Panc1 (cell line): Measurements from ENCODE around the gene SCYGR4. TPM values are rescaled to one million over a fixed set of nuclear protein-coding genes. Genes with fewer than 3 reads are reported as not detected.

Experiments used
- ATAC-seq: fragments of 200-7000 bp; cut with Tn5 transposase; 2 replicates; pipeline ENCODE4 v1.9.1; 2020; ENCODE audit warnings: mild to moderate bottlenecking, moderate library complexity
- BruUV-seq: library from RNA; stranded (reverse); fragments of 400-500 nt; replicated peaks from 2 replicates; lab custom pipeline; 2021; lab: Mats Ljungman, UMichigan
- CTCF ChIA-PET: fragments of 300-600 bp; sonication (Branson Sonifier 250); formaldehyde crosslinking; loops from one replicate; lab custom pipeline; 2022; ENCODE audit warnings: antibody characterized with exemption; lab: Charles Lee
- POLR2A ChIA-PET: fragments of 300-600 bp; sonication (Branson Sonifier 250); formaldehyde crosslinking; loops from one replicate; lab custom pipeline; 2022; ENCODE audit warnings: antibody characterized with exemption; lab: Charles Lee
- DNase-seq: peaks from one replicate; pipeline ENCODE4 v3.0.0-alpha.2; 2010; ENCODE audit warnings: low read depth, low spot score
- H3K27ac ChIP-seq: 2 replicates; pipeline ENCODE4 v1.5.1; 2011; ENCODE audit warnings: mild to moderate bottlenecking, low read length, inconsistent platforms
- H3K27me3 ChIP-seq: fragments of 200-500 bp; sonication (Bioruptor generic); 2 replicates; pipeline ENCODE4 v1.6.0; 2014; ENCODE audit warnings: low read length, inconsistent platforms; ENCODE audit not compliant: control insufficient read depth, insufficient read depth
- H3K36me3 ChIP-seq: fragments of 200-500 bp; sonication (Bioruptor generic); 2 replicates; pipeline ENCODE4 v1.5.1; 2014; ENCODE audit warnings: inconsistent platforms, mild to moderate bottlenecking, low read length, moderate library complexity; ENCODE audit not compliant: control insufficient read depth, insufficient read depth
- H3K4me1 ChIP-seq: 2 replicates; pipeline ENCODE4 v1.5.1; 2011; ENCODE audit warnings: inconsistent platforms, mild to moderate bottlenecking, low read length, moderate library complexity; ENCODE audit not compliant: control insufficient read depth, insufficient read depth
- H3K4me3 ChIP-seq, 2 experiments: 2 replicates each; pipeline ENCODE4 v1.5.1; 2011 to 2012; ENCODE audit warnings: low read depth in 2 of 2, low read length in 2 of 2, mild to moderate bottlenecking in 2 of 2, inconsistent platforms in 1 of 2, moderate library complexity in 1 of 2
- H3K9me3 ChIP-seq: fragments of 200-500 bp; sonication (Bioruptor generic); 2 replicates; pipeline ENCODE4 v1.5.1; 2014; ENCODE audit warnings: low read depth, mild to moderate bottlenecking, inconsistent platforms, low read length, moderate library complexity; ENCODE audit not compliant: control insufficient read depth, insufficient read depth
- POLR2AphosphoS5 ChIP-seq: IDR thresholded peaks from 2 replicates; pipeline ENCODE4 v1.6.1; 2012; ENCODE audit warnings: mild to moderate bottlenecking, low read depth, low read length, moderate library complexity
- SIN3A ChIP-seq: IDR thresholded peaks from 2 replicates; pipeline ENCODE4 v1.6.1; 2012; ENCODE audit warnings: low read depth, mild to moderate bottlenecking, low read length, moderate library complexity, borderline replicate concordance; ENCODE audit not compliant: insufficient read depth
- TCF7L2 ChIP-seq: IDR thresholded peaks from 2 replicates; pipeline ENCODE4 v1.6.1; 2011; ENCODE audit warnings: mild to moderate bottlenecking, low read depth, low read length, inconsistent platforms
- in situ Hi-C: cut with HindIII; loops from 2 replicates; pipeline ENCODE4 v1.10.0; 2016; ENCODE audit warnings: low sequenced_read_pairs, low pct_unique_long_range_greater_than_20kb
- intact Hi-C: fragments of 100-400 bp; cut with micrococcal nuclease; formaldehyde crosslinking; loops from one replicate; pipeline ENCODE4 v1.10.0; 2022; ENCODE audit not compliant: unreplicated experiment
- total RNA-seq: library from RNA; stranded (reverse); gene quantifications from one replicate; pipeline ENCODE4 v1.2.1, GENCODE V29; 2021; ENCODE audit not compliant: unreplicated experiment
- TF ChIP-seq, protein P1 (sequence below): fragments of 450-650 bp; IDR thresholded peaks from 2 replicates; pipeline ENCODE4 v1.5.1; 2017; ENCODE audit warnings: mild to moderate bottlenecking
- TF ChIP-seq, protein P2 (sequence below), 2 experiments: IDR thresholded peaks; 2 replicates each; pipeline ENCODE4 v1.6.1; 2011 to 2012; ENCODE audit warnings: low read depth in 2 of 2, control low read depth in 1 of 2, low read length in 1 of 2, mild to moderate bottlenecking in 1 of 2, moderate library complexity in 1 of 2; ENCODE audit not compliant: insufficient read depth in 1 of 2

SCYGR4 gene
- total RNA-seq, 1 experiment from 2014 or later, result not detected

DNA sequence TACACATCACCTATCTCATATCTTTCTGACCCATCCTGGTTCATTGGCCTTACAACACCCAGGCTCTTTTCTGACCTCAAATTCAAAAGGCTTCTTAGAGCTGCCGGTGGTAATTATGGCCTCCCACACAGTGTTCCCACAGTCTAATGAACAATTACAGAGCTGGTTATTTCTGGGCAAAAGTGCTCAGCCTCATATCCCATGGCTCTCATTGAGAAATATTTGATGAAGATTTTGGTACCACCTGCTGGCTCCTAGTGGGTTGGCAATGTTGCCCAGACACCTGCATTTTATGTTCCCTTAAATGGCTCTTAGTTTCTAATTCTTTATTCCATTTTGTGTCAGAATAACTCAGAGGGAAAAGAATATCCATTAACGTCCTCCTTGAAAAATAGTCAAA, 38.7 kb upstream of the SCYGR4 start:
- intact Hi-C loops (loop anchor here (10.0 kb wide), 1 partner anchor 186 kb away; no protein-coding TSS in a partner anchor), in situ Hi-C loops (no loop called here)
- no peak overlapping the region for H3K4me3 ChIP-seq
- no peaks in the 10 kb centered on the region; the same call in none of the 2 replicates for H3K27me3 ChIP-seq
- no peaks in the 10 kb centered on the region for H3K36me3 ChIP-seq
- no peaks in the 10 kb centered on the region for H3K9me3 ChIP-seq
- no peaks in the 10 kb centered on the region for H3K4me1 ChIP-seq
- no peak for DNase-seq
- no TSS peak for BruUV-seq
- TF ChIP-seq POLR2AphosphoS5 (no peak), SIN3A (no peak), TCF7L2 (no peak)
- TF ChIP-seq, protein P1, sequence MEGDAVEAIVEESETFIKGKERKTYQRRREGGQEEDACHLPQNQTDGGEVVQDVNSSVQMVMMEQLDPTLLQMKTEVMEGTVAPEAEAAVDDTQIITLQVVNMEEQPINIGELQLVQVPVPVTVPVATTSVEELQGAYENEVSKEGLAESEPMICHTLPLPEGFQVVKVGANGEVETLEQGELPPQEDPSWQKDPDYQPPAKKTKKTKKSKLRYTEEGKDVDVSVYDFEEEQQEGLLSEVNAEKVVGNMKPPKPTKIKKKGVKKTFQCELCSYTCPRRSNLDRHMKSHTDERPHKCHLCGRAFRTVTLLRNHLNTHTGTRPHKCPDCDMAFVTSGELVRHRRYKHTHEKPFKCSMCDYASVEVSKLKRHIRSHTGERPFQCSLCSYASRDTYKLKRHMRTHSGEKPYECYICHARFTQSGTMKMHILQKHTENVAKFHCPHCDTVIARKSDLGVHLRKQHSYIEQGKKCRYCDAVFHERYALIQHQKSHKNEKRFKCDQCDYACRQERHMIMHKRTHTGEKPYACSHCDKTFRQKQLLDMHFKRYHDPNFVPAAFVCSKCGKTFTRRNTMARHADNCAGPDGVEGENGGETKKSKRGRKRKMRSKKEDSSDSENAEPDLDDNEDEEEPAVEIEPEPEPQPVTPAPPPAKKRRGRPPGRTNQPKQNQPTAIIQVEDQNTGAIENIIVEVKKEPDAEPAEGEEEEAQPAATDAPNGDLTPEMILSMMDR, result no peak; the same call in 1 of the 2 replicates
- TF ChIP-seq, protein P2, sequence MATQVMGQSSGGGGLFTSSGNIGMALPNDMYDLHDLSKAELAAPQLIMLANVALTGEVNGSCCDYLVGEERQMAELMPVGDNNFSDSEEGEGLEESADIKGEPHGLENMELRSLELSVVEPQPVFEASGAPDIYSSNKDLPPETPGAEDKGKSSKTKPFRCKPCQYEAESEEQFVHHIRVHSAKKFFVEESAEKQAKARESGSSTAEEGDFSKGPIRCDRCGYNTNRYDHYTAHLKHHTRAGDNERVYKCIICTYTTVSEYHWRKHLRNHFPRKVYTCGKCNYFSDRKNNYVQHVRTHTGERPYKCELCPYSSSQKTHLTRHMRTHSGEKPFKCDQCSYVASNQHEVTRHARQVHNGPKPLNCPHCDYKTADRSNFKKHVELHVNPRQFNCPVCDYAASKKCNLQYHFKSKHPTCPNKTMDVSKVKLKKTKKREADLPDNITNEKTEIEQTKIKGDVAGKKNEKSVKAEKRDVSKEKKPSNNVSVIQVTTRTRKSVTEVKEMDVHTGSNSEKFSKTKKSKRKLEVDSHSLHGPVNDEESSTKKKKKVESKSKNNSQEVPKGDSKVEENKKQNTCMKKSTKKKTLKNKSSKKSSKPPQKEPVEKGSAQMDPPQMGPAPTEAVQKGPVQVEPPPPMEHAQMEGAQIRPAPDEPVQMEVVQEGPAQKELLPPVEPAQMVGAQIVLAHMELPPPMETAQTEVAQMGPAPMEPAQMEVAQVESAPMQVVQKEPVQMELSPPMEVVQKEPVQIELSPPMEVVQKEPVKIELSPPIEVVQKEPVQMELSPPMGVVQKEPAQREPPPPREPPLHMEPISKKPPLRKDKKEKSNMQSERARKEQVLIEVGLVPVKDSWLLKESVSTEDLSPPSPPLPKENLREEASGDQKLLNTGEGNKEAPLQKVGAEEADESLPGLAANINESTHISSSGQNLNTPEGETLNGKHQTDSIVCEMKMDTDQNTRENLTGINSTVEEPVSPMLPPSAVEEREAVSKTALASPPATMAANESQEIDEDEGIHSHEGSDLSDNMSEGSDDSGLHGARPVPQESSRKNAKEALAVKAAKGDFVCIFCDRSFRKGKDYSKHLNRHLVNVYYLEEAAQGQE (IDR thresholded peaks at IDR 0.05; ENCODE audit: insufficient read depth in 1 of 2, low read depth in 2 of 2, low read length in 1 of 2), result no peak
- POLR2A ChIA-PET, result no interaction called here
- no peak for ATAC-seq
- CTCF ChIA-PET, result interaction anchor here (0.6 kb wide), 1 partner anchor 188 kb away, joined by 4 read pairs; no protein-coding TSS in a partner anchor
- H3K27ac ChIP-seq, result no peak overlapping the region

DNA sequence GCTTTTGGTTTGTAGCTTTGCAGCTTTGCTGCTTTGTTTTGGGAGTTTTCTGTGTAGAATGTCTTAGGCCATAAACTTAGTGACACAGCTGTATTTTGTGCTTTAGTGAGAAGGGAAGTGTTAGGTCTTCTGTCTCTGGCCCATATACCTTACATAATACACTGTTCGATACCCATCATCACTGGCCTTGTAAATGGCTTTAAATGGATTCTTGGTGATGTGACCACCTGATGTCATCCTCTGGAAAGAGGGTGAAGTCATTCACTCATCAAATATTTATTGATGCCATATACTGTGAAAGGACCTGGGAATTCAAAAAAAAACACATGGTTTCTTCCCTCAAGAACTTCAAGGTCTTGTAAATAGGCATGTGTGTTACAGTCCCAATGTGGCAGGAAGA, 37.5 kb upstream of the SCYGR4 start:
- DNase-seq, result no peak
- intact Hi-C loops (loop anchor here (10.0 kb wide), 1 partner anchor 185 kb away; no protein-coding TSS in a partner anchor), in situ Hi-C loops (no loop called here)
- H3K9me3 ChIP-seq, result no peaks in the 10 kb centered on the region
- ChIA-PET CTCF (no interaction called here), POLR2A (no interaction called here)
- H3K27me3 ChIP-seq, result no peaks in the 10 kb centered on the region; the same call in none of the 2 replicates
- no peaks in the 10 kb centered on the region for H3K4me1 ChIP-seq
- no peaks in the 10 kb centered on the region for H3K36me3 ChIP-seq
- BruUV-seq, result no TSS peak
- H3K27ac ChIP-seq, result no peak overlapping the region
- ATAC-seq, result no peak
- H3K4me3 ChIP-seq, result no peak overlapping the region
- TF ChIP-seq, protein P2 (IDR thresholded peaks at IDR 0.05; ENCODE audit: insufficient read depth in 1 of 2, low read depth in 2 of 2, low read length in 1 of 2), result no peak
- TF ChIP-seq, protein P1, result no peak
- TF ChIP-seq POLR2AphosphoS5, result no peak
